HG02852 (cell line): ENCODE measurements around the gene DOCK4.
A peak's percentile ranks its signal among the peaks of the same experiment; 100 is the strongest.

Experiments used
- ATAC-seq: cut with Tn5 transposase; IDR thresholded peaks from one replicate; pipeline ENCODE4 v1.9.1; 2021; ENCODE audit warnings: mild to moderate bottlenecking, moderate library complexity; ENCODE audit not compliant: unreplicated experiment

Gene DOCK4

GRCh38 chr7:112115880-112116279, 90.3 kb downstream of the DOCK4 start:
- no peak for ATAC-seq

GRCh38 chr7:112113913-112114575, 92.2 kb downstream of the DOCK4 start:
- no peak for ATAC-seq

- ATAC-seq: no peak
Measured at GRCh38 chr7:112112822-112113255, 93.4 kb downstream of the DOCK4 start.

- ATAC-seq: no peak
Measured at GRCh38 chr7:112110651-112111050, 95.5 kb downstream of the DOCK4 start.

GRCh38 chr7:112110175-112110574, 96.0 kb downstream of the DOCK4 start:
- ATAC-seq: no peak

- no peak for ATAC-seq
Measured at GRCh38 chr7:112108981-112109380, 97.2 kb downstream of the DOCK4 start.

GRCh38 chr7:112105584-112106530, 100.3 kb downstream of the DOCK4 start:
- ATAC-seq: no peak

DNA sequence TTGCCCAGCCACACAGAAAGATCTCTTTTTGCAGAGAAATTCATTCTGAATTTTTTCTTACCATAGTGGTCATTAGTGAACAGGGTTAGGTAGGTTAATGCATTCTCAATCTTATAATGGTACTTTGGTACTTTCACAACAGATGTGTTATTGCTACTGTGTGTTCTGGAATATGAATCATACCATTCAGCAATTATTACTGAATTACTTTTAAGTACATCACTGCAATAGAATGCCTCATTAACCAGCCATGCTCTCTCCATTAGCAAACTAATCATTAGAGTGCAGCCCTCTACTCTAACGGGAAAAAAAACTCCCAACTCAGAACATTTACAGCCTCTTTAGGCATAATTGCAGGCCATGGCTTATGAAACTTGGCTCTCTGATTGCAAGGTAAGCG, 102.1 kb downstream of the DOCK4 start:
- no peak for ATAC-seq

GRCh38 chr7:112103246-112103645, 103.0 kb downstream of the DOCK4 start:
- ATAC-seq: no peak

- ATAC-seq: no peak
Measured at GRCh38 chr7:112101201-112101846, 104.9 kb downstream of the DOCK4 start.

GRCh38 chr7:112097524-112097923, 108.7 kb downstream of the DOCK4 start:
- no peak for ATAC-seq

DNA sequence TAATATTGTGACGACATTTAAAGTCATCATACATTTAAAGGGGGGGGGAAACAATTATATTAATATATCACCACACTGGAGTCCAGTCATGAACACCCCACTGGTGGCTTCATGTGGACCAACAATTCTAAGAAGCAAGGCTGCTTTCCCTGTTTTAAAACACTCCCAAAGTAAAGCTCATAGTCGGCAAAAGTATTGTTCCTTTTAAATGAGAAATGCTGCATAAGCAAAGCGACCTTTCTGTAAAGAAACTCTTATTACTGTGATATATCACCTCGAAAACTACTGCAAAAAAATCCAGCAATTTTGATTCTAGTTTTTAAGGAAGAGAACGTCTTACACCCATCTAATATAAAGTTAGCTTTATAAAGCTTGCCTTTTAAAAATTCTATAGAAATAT, 112.8 kb downstream of the DOCK4 start:
- no peak for ATAC-seq

GRCh38 chr7:112092709-112093395, 113.3 kb downstream of the DOCK4 start:
- ATAC-seq: no peak

GRCh38 chr7:112092306-112092705, 113.9 kb downstream of the DOCK4 start:
- no peak for ATAC-seq

- no peak for ATAC-seq
Measured at GRCh38 chr7:112091768-112092167, 114.4 kb downstream of the DOCK4 start.

DNA sequence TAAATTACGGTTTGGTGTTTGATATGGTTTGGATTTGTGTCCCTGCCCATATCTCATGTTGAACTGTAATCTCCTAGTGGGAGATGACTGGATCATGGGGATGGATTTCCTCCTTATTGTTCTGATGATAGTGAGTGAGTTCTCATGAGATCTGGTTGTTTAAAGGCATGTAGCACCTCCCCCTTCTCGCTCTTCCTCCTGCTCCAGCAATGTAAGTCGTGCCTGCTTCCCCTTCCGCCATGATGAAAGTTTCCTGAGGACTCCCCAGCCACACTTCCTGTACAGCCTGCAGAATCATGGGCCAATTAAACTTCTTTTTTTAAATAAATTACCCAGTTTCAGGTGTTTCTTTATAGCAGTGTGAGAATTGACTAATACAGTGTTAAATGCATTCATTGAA, 116.6 kb downstream of the DOCK4 start:
- no peak for ATAC-seq

DNA sequence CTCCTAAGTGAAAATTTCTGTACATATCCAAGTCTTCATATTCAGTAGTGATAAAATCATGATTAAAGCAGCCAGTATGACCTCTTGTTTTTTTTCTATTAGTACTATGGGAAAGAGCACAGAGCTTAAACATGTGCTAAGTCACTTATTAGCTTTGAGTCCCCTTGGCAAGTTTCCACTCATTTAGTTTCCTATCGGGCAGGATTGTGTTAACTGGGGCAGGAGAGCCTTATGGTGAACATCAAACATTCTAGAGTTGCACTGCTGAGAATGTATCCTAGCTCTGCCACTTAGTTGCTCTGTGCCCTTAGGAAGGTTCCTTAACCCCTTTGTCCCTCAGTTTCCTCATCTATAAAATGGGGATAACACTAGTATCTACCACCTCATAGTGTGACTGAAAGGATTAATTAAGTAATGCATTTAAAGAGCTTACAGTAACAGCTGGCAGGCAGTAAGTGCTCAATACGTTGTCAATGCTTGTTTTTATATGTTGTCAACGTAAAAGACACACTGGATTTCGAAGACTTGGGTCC, 117.6 kb downstream of the DOCK4 start:
- no peak for ATAC-seq

DNA sequence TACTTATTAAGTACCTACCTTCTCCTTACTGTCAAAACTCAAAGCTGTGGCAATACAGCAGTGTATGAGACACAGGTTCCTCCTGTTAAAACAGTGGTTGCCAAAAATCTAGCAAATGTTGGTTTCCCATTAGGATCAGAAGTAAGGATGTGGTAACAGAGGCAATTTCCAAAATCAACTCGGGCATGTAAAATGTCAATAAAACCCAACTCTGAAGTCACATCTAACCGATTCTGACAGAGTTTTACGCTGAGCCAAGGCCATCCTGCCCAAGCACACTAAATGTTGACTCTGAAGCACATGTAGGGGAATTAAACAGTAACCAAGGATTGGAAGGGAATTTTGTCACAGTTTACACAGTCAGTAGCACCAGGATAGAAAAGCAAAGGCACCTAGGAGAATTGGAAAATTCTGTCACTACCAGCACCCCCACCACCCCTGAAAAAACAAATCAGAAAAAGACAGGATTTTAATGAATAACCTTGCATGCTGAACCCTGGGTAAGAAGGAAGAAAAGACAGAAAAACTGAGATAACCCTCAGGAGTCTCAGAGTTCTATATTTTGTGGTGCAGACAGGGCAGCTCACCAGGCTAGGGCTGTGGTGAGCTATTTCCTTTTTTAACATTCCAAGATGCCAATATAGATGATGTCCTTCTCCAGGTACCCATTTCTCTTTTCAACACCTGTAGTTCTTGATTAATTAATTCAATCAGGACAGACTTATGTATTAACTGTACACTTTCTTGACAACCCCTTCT, 119.5 kb downstream of the DOCK4 start:
- no peak for ATAC-seq

DNA sequence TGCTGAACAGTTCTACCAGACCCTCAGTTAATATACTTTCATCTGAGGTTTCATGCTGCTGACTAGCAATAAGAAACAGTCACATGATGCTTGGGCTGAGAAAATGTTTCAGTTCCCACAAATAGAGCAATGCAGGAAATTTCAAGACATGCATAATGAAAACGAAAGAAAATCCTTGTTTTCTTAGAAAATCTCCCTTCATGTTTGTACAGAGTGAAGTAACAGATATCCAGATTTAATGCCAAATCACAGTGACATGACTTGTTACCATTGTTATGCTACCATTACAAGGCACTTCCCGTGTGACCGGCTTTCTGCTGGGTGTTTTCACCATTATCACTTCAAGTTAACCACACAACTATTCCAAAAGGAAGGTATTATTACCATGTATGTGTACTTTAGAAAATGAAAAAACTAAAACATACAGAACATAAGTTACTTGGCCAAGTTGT, 121.7 kb downstream of the DOCK4 start:
- peak; percentile 59 for ATAC-seq

DNA sequence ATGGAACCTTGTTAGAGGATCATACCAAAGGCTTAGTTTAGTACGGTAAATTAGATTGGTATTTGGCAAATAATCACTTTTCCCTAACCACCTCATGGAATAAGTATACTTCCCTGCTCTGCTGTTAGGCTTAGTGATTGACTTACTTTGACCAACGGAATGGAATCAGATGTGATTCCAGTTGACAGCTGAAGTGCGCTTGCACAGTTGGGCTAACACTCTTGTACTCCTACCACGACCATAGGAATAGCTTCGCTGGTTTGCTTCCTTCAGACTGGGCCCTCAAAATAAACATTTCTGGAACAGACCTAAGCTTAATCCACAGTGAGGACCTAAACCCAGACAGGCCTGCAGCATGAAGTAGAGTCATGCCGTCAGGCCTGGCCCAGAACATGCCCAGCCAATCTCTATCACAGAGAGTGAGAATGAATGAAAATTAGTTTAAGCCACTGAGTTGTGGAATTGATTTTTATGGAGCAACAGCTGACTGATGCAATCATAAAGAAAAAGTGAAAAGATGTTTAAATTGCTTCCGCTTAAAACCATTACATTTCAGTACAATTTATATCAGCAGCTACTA, 122.3 kb downstream of the DOCK4 start:
- ATAC-seq: no peak
